ENCODE data around the gene PKNOX1. TPM values are rescaled to one million over a fixed set of nuclear protein-coding genes. Genes with fewer than 3 reads are reported as not detected.
A peak's percentile ranks its signal among the peaks of the same experiment; 100 is the strongest.
"Not testable (repeated sequence)": the region's sequence is repeated elsewhere in the genome, so short reads cannot be mapped to it uniquely, and the experiment has no call there.

Gene PKNOX1
- total RNA-seq, 1 donor from 2014 or later = 8.4 TPM

GRCh38 chr21:43075170-43076022 is 101.0 kb downstream of the PKNOX1 start, which contains the start of gene CBS:
Gene CBS (minus strand): TSS chr21:43075835. CDS start chr21:43072193, 3,642 bp downstream.
- DNase-seq; intact Hi-C loops (cut with micrococcal nuclease): not testable (repeated sequence)
- ATAC-seq = peak; percentile 80

GRCh38 chr21:43076023-43076637 is 101.8 kb downstream of the PKNOX1 start:
- DNase-seq; intact Hi-C loops (cut with micrococcal nuclease): not testable (repeated sequence)
- peak; percentile 42 for ATAC-seq

- peak; percentile 38 for ATAC-seq
- intact Hi-C loops (cut with micrococcal nuclease) = not testable (repeated sequence)
- DNase-seq = peak; percentile 6
Measured at GRCh38 chr21:43076643-43077042, 102.3 kb downstream of the PKNOX1 start.

DNA sequence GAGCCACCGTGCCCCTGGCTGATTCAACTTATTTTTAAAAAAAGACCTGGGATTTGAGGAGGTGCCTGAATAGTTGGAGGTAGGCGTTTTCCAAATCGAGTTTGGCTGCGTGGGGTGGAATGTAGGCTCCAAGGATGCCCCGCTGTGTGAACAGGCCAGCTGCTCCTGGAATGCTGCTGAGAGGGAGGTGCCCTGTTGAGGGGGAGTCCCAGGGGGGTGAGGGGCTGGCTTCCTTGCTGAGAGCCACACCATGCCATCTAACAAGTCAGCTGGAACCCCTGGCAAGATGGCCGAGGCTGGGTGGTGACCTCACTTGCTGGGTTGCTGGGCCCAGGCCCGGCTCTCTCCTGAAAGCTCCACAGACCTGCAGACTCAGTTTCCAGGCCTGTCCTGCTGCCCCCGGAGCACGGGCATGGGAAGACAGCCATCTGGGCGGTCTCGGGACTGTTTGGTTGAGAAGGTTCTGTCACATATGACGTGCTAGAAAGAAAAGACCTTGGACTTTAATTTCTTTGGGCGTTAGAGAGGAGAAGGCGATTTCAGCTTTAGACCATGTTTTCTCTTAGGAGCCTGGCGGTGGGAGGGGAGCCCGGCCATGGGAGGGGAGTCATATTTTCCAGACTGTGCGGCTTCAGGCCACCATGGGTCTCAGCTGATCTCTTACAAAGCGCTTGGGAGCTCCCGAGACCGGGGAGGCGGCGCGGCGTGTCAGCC is 108.4 kb downstream of the PKNOX1 start:
- intact Hi-C loops (cut with micrococcal nuclease); ATAC-seq; DNase-seq: not testable (repeated sequence)

Small RNA genes lying within 50 kb of the gene (microRNA-seq; reads per million reads assigned to microRNA genes)
- gene MIR5692B (ENCODE audit: borderline number of aligned reads) = not detected

Other genes starting within 250 kb of the PKNOX1 start
- gene WDR4, start 95.0 kb upstream of the PKNOX1 start, total RNA-seq = 4.8 TPM
- gene NDUFV3, start 81.3 kb upstream of the PKNOX1 start, total RNA-seq = 59.3 TPM
- not detected for gene ERVH48-1, start 48.9 kb upstream of the PKNOX1 start, total RNA-seq
- gene CBS, start 101.3 kb downstream of the PKNOX1 start, total RNA-seq = 4.8 TPM
- gene U2AF1, start 133.0 kb downstream of the PKNOX1 start, total RNA-seq = 15.8 TPM
- gene CRYAA, start 194.4 kb downstream of the PKNOX1 start, total RNA-seq = not detected

Data from left ventricle myocardium superior (tissue), 1 donor.